Ishikawa (cell line): ENCODE measurements around the gene ZCCHC14.

Source experiments
- CEBPB ChIP-seq: IDR thresholded peaks from 2 replicates; pipeline ENCODE4 v1.6.1; 2012
- CREB1 ChIP-seq: IDR thresholded peaks from 2 replicates; pipeline ENCODE4 v1.6.1; 2012; ENCODE audit warnings: low read depth
- EGR1 ChIP-seq: IDR thresholded peaks from 2 replicates; pipeline ENCODE4 v1.6.1; 2012
- EP300 ChIP-seq: IDR thresholded peaks from 2 replicates; pipeline ENCODE4 v1.6.1; 2012; ENCODE audit warnings: borderline replicate concordance
- FOXM1 ChIP-seq: IDR thresholded peaks from 2 replicates; pipeline ENCODE4 v1.6.1; 2012; ENCODE audit warnings: low read depth, borderline replicate concordance
- MAX ChIP-seq: IDR thresholded peaks from 2 replicates; pipeline ENCODE4 v1.6.1; 2012
- NFIC ChIP-seq: IDR thresholded peaks from 2 replicates; pipeline ENCODE4 v1.6.1; 2012
- RAD21 ChIP-seq: IDR thresholded peaks from 2 replicates; pipeline ENCODE4 v1.6.1; 2012; ENCODE audit warnings: low read depth
- REST ChIP-seq: IDR thresholded peaks from 2 replicates; pipeline ENCODE4 v1.6.1; 2012; ENCODE audit warnings: low read depth, mild to moderate bottlenecking
- TAF1 ChIP-seq: IDR thresholded peaks from 2 replicates; pipeline ENCODE4 v1.6.1; 2012; ENCODE audit warnings: low read depth, mild to moderate bottlenecking
- TCF12 ChIP-seq: IDR thresholded peaks from 2 replicates; pipeline ENCODE4 v1.6.1; 2012; ENCODE audit warnings: low read depth
- TEAD4 ChIP-seq: IDR thresholded peaks from 2 replicates; pipeline ENCODE4 v1.6.1; 2012
- USF1 ChIP-seq: IDR thresholded peaks from 2 replicates; pipeline ENCODE4 v1.6.1; 2012
- YY1 ChIP-seq: IDR thresholded peaks from 2 replicates; pipeline ENCODE4 v1.6.1; 2012; ENCODE audit warnings: low read depth
- ZBTB7A ChIP-seq: IDR thresholded peaks from 2 replicates; pipeline ENCODE4 v1.6.1; 2012; ENCODE audit warnings: low read depth

Gene ZCCHC14

GRCh38 chr16:87436225-87437172, 56.3 kb downstream of the ZCCHC14 start:
- TF ChIP-seq TCF12 (no peak), CEBPB (no peak), USF1 (no peak)

- no peak for TF ChIP-seq USF1
- no peak for TF ChIP-seq ZBTB7A
- TF ChIP-seq RAD21 = no peak
- TF ChIP-seq CREB1 = no peak
- TF ChIP-seq TEAD4 = no peak
- TF ChIP-seq CEBPB = no peak
- TF ChIP-seq NFIC = no peak
- TF ChIP-seq EGR1 = no peak
- no peak for TF ChIP-seq REST
- TF ChIP-seq YY1 = no peak
- no peak for TF ChIP-seq FOXM1
- TF ChIP-seq EP300 = no peak
- no peak for TF ChIP-seq TAF1
- TF ChIP-seq MAX = no peak
Measured at GRCh38 chr16:87435372-87436224, 57.2 kb downstream of the ZCCHC14 start.

- TF ChIP-seq TCF12 (no peak), MAX (no peak), CEBPB (no peak), USF1 (no peak), EGR1 (no peak), FOXM1 (no peak), ZBTB7A (no peak), REST (no peak), CREB1 (no peak), NFIC (no peak), YY1 (no peak), RAD21 (no peak), EP300 (no peak)
Measured at GRCh38 chr16:87434146-87434667, 58.6 kb downstream of the ZCCHC14 start.

GRCh38 chr16:87432330-87432915, 60.4 kb downstream of the ZCCHC14 start:
- TF ChIP-seq YY1 (no peak), TEAD4 (no peak), TAF1 (no peak), EP300 (no peak), CREB1 (no peak), CEBPB (no peak), FOXM1 (no peak), RAD21 (no peak), ZBTB7A (no peak), NFIC (no peak), USF1 (no peak)
